Colonic mucosa (tissue), 4 donors: ENCODE measurements around the gene MTFP1. TPM values are rescaled to one million over a fixed set of nuclear protein-coding genes. Genes with fewer than 3 reads are reported as not detected.

ENCODE experiments used
- DNase-seq: peaks from one replicate; pipeline ENCODE4 v3.0.0-alpha.2; 2020
- H3K27ac ChIP-seq: fragments of 200-600 bp; one replicate; pipeline ENCODE4 v1.8.0; 2021
- H3K27me3 ChIP-seq: fragments of 200-600 bp; one replicate; pipeline ENCODE4 v1.8.0; 2021
- H3K36me3 ChIP-seq: fragments of 200-600 bp; one replicate; pipeline ENCODE4 v1.8.0; 2021
- H3K4me1 ChIP-seq: fragments of 200-600 bp; one replicate; pipeline ENCODE4 v1.8.0; 2021; ENCODE audit warnings: mild to moderate bottlenecking
- H3K4me3 ChIP-seq: fragments of 200-600 bp; one replicate; pipeline ENCODE4 v1.8.0; 2021
- H3K9ac ChIP-seq, 2 donors: one replicate each; pipeline ENCODE4 v1.7.0; 2013; ENCODE audit warnings: control low read depth in 2 of 2, low read depth in 2 of 2, low read length in 2 of 2
- H3K9me3 ChIP-seq: fragments of 200-600 bp; one replicate; pipeline ENCODE4 v1.8.0; 2021
- intact Hi-C: fragments of 100-400 bp; cut with DNase I; formaldehyde crosslinking; loops from one replicate; pipeline ENCODE4 v1.14.1; 2022
- total RNA-seq, 2 donors: library from RNA; stranded (reverse); fragmentation: NEBNext Ultra II Directional in 1 of 2; extraction: Animal tissue kit (Norgen Biotek cat#: 25700) in 1 of 2; gene quantifications; one replicate each; pipeline ENCODE4 v1.2.1, GENCODE V29; 2021
- TF ChIP-seq, protein P1 (sequence below): fragments of 200-600 bp; IDR thresholded peaks from one replicate; pipeline ENCODE4 v1.8.0; 2022; ENCODE audit warnings: antibody characterized with exemption, mild to moderate bottlenecking
- donor health status: healthy.
- donor health status: DM: no; HTN: no; CAD: no.
- donor health status: DM: no; HTN: no; CAD: no.

MTFP1 gene
- total RNA-seq, 2 donors from 2014 or later, result 39.7 to 55.1 TPM

DNA sequence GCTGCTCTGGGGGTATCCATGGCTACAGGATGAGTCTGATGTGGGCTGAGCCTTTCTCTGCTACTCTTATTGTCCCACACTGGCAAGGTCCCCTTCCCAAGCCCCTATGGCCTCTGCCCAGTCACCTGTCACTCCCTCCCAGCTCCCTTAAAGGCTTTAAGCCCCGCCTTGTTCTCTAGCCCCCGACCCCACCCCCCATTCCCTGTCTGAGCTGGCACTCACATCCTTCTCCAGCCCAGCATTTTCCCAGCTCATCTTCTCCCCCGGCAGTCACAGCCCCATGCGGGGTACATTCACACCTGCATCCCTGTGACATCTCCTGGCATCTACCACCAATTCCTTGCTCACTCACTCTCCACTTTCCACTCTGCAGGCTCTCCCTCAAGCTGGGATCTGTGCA, 4.3 kb downstream of the MTFP1 start:
- H3K9ac ChIP-seq, result no peak overlapping the region

DNA sequence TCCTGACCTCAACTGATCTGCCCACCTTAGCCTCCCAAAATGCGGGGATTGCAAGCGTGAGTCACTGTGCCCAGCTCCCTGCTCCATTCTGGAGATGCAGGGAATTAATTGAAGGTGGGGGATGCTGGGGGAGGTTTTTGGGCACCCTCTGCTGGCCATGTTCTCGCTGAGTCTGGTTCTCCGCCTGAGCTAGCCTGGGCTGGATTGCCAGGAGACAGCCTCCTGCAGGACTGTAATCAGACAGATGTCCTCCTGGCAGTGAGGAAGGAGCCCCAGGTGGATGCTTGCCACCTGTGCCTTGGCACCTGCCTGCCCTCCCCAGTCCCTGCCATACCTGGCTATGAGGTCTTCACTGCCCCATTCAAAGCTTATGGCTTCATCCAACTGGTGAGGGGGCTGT, 5.4 kb downstream of the MTFP1 start:
- H3K27me3 ChIP-seq, result no peaks in the 10 kb centered on the region
- no peak overlapping the region for H3K4me3 ChIP-seq
- TF ChIP-seq, protein P1, sequence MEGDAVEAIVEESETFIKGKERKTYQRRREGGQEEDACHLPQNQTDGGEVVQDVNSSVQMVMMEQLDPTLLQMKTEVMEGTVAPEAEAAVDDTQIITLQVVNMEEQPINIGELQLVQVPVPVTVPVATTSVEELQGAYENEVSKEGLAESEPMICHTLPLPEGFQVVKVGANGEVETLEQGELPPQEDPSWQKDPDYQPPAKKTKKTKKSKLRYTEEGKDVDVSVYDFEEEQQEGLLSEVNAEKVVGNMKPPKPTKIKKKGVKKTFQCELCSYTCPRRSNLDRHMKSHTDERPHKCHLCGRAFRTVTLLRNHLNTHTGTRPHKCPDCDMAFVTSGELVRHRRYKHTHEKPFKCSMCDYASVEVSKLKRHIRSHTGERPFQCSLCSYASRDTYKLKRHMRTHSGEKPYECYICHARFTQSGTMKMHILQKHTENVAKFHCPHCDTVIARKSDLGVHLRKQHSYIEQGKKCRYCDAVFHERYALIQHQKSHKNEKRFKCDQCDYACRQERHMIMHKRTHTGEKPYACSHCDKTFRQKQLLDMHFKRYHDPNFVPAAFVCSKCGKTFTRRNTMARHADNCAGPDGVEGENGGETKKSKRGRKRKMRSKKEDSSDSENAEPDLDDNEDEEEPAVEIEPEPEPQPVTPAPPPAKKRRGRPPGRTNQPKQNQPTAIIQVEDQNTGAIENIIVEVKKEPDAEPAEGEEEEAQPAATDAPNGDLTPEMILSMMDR, result no peak
- H3K27ac ChIP-seq, result no peak overlapping the region
- DNase-seq, result no peak
- H3K9me3 ChIP-seq, result no peaks in the 10 kb centered on the region
- intact Hi-C loops, result no loop called here
- H3K36me3 ChIP-seq, result no peaks in the 10 kb centered on the region
- H3K4me1 ChIP-seq, result peaks cover 3% of the 10 kb centered on the region
- H3K9ac ChIP-seq, result no peak overlapping the region

More for the DNA sequence above, 4.3 kb downstream of the MTFP1 start:
- Histone ChIP-seq H3K4me1 (peaks cover 3% of the 10 kb centered on the region), H3K9me3 (no peaks in the 10 kb centered on the region), H3K4me3 (no peak overlapping the region), H3K36me3 (no peaks in the 10 kb centered on the region), H3K27me3 (no peaks in the 10 kb centered on the region), H3K27ac (no peak overlapping the region)
- intact Hi-C loops, result loop anchor here (5.0 kb wide), 1 partner anchor 38 kb away; no protein-coding TSS in a partner anchor
- TF ChIP-seq, protein P1, result no peak
- DNase-seq, result no peak

DNA sequence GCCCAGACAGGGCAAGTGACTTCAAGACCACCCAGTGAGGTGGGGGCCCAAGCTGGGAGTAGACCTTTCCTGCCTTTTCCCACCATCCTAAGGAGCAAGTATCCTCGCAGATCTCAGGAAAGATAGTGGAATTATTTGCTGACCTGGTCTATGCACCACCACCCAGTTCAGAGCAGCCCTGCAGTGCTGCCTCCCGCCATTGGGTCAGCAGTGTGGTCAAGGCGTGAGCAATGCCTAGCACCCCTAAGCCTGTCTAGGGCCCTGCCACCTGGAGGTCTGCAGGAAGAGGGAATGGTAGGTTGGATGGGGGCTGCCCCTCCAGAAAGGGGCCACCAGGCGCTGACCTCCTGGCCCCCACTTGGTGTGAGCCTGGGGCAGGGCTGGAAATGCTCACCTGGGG, 6.5 kb downstream of the MTFP1 start:
- H3K4me1 ChIP-seq, result no peaks in the 10 kb centered on the region
- H3K9ac ChIP-seq, result no peak overlapping the region
- no peak overlapping the region for H3K4me3 ChIP-seq
- DNase-seq, result no peak
- H3K27me3 ChIP-seq, result no peaks in the 10 kb centered on the region
- intact Hi-C loops, result no loop called here
- no peaks in the 10 kb centered on the region for H3K9me3 ChIP-seq
- TF ChIP-seq, protein P1, result no peak
- H3K27ac ChIP-seq, result no peak overlapping the region
- H3K36me3 ChIP-seq, result no peaks in the 10 kb centered on the region

DNA sequence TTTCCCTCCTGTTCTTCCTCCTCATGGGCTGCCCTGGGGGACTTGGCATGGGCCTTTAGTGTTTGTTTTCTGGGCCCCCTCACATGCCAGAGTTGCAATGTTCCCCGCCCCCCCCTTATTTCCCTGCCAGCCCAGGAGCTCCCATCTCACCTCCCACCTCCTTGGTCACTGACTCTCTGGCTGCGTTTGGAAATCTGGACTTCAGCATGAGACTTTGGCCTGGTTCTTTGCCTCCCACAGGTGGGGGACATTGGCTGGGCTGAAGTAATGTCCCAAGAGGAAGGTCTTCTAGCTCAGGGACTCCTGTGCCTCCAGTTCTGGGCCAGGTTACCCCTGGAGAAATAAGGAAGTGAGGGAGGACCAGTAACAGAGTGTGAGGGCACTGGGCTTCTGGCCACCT, 7.0 kb downstream of the MTFP1 start:
- Histone ChIP-seq H3K27ac (no peak overlapping the region), H3K27me3 (no peaks in the 10 kb centered on the region), H3K9me3 (no peaks in the 10 kb centered on the region), H3K9ac (no peak overlapping the region), H3K4me3 (no peak overlapping the region), H3K4me1 (no peaks in the 10 kb centered on the region), H3K36me3 (no peaks in the 10 kb centered on the region)
- intact Hi-C loops, result no loop called here
- no peak for DNase-seq
- TF ChIP-seq, protein P1, result no peak

GRCh38 chr22:30433227-30433626, 7.7 kb downstream of the MTFP1 start:
- Histone ChIP-seq H3K4me1 (no peaks in the 10 kb centered on the region), H3K36me3 (no peaks in the 10 kb centered on the region), H3K27ac (no peak overlapping the region), H3K4me3 (no peak overlapping the region), H3K9ac (no peak overlapping the region), H3K27me3 (no peaks in the 10 kb centered on the region), H3K9me3 (no peaks in the 10 kb centered on the region)
- no peak for DNase-seq
- intact Hi-C loops, result no loop called here
- TF ChIP-seq, protein P1, result no peak

DNA sequence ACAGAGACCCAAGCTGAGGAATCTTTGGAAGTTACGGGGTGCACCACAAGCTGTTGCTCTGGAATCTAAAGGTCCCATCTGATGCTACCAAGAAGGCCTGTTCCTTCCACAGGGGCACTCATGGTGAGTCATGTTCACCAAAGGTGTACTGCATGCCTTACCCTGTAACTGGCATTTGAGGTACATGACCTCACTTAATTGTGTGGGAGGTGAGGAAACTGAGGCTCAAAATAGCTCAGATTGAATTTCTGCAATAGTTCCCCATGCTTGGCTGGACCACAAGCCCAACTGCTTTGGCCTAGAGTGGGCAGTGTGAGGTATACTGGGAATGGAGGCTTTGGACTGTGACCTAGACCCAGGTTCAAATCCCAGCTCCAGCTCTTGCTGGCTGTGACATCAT, 8.2 kb downstream of the MTFP1 start:
- Histone ChIP-seq H3K36me3 (no peaks in the 10 kb centered on the region), H3K9me3 (no peaks in the 10 kb centered on the region), H3K27me3 (no peaks in the 10 kb centered on the region), H3K4me1 (no peaks in the 10 kb centered on the region), H3K9ac (no peak overlapping the region), H3K27ac (no peak overlapping the region), H3K4me3 (no peak overlapping the region)
- no peak for DNase-seq
- intact Hi-C loops, result no loop called here
- TF ChIP-seq, protein P1, result no peak
